HEK293T (cell line): Measurements from ENCODE around the gene NPFFR2.

Experiments
- CTBP1 ChIP-seq: fragments of 450-650 bp; IDR thresholded peaks from 2 replicates; pipeline ENCODE4 v1.6.1; 2016; ENCODE audit warnings: borderline replicate concordance
- FOXM1 ChIP-seq: fragments of 450-650 bp; IDR thresholded peaks from 2 replicates; pipeline ENCODE4 v1.6.1; 2017; ENCODE audit warnings: mild to moderate bottlenecking, borderline replicate concordance
- HDGF ChIP-seq: fragments of 450-650 bp; IDR thresholded peaks from 2 replicates; pipeline ENCODE4 v1.6.1; 2017; ENCODE audit warnings: antibody characterized with exemption, borderline replicate concordance
- NFRKB ChIP-seq: fragments of 450-650 bp; IDR thresholded peaks from 2 replicates; pipeline ENCODE4 v1.6.1; 2016; ENCODE audit warnings: mild to moderate bottlenecking, moderate library complexity
- TARDBP ChIP-seq: fragments of 450-650 bp; IDR thresholded peaks from 2 replicates; pipeline ENCODE4 v1.6.1; 2016
- ZNF384 ChIP-seq: fragments of 450-650 bp; IDR thresholded peaks from 2 replicates; pipeline ENCODE4 v1.6.1; 2016

DNA sequence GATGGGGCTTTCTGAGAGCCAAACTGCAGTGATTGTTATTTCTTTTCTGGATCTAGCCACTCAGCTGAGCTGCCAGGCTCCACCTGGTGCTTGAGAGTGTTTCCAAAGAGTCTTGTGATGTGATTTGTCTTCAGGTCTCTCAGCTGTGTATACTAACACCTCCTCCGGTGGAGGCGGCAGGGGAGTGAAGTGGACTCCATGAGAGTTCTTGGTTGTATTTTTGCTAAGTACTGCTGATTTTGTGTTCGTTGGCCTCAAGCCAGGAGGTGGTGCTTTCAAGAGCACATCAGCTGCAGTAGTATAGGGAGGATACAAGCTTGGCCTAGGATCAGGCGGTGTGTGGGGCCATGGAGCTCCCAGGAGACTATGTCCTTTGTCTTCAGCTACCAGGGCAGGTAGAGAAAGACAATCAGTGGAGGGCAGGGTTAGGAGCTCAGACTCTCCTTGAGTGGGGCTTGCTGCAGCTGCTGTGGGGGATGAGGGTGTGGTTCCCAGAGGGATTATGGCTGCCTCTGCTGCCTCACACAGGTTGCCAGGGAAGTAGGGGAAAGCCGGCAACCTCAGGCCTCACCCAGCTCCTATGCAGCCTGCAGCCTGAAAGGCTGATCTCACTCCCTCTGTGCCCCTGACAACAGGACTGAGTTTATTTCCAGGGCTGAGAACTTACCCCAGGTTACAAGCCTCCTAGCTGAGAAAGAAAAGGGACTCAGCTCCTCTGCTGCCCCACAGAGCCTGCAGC, 62.4 kb downstream of the NPFFR2 start:
- TF ChIP-seq TARDBP (no peak), FOXM1 (no peak), ZNF384 (no peak), CTBP1 (no peak), HDGF (no peak), NFRKB (no peak)
